ENCODE data around the gene RUNX3. TPM values are rescaled to one million over a fixed set of nuclear protein-coding genes. Genes with fewer than 3 reads are reported as not detected.
"Not testable (repeated sequence)": the region's sequence is repeated elsewhere in the genome, so short reads cannot be mapped to it uniquely, and the experiment has no call there.

Gene RUNX3
- total RNA-seq (7.9 TPM), polyA plus RNA-seq (ENCODE audit: insufficient read depth, low read depth, low replicate concordance) (0.47 TPM)
- long read RNA-seq, donor 1, result 0 reads
- long read RNA-seq, donor 2, result 0 reads
- long read RNA-seq, donor 3, partial matches to known transcripts, result 0 of 1 reads
- long read RNA-seq, donor 3, other reads (novel, unspliced or antisense), result 0 of 1 reads
- long read RNA-seq, donor 4, result 0 reads
- long read RNA-seq, donor 5, result 0 reads
- long read RNA-seq, donor 6, result 0 reads
- long read RNA-seq, donor 7, partial matches to known transcripts, result 1 of 7 reads
- long read RNA-seq, donor 7, other reads (novel, unspliced or antisense), result 5 of 7 reads
- long read RNA-seq, donor 8, result 0 reads
- long read RNA-seq, donor 9, result 0 reads
- long read RNA-seq, donor 10, result 0 reads

DNA sequence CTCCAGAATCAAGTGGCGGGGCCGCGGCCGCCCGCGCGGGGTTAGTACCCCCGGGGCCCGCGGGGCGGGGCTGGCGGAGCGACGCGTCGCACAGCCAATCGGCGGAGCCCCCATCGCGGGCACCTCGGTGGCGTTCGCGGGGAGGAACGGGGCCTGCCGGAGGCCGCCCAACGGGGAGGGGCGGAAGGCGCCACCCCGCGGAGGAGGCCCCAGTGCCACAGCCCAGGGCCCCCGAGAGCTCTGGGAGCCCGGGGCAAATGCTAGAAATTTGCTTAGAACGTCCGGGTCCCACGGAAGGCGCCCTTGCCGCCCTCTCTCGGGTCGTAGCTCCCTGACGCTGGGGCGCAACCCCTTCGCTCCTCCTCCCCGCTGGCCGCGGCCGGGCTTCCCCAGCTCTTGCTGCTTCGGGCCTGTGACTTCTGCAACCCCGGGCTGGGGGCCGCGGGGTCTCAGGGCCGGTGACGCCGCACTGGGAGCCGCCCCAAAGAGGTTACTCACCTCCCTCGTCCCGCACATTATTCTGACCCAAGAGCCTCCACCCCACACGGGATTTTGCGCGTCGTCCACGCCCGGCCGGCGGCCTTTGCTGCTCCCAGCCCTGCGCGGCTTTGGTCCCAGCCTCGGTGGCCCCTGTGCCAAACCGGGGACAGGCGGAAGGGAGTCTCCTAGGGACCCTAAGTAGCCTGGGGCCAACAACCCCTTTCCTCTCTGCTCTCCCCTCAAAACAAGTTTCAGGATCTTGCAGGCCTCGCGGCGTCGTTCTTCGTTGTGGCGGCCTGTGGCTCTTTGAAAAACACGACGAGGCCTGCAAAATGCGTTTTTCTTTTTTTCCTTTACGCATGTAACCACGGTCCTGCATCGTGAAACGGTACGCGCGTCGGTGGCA lies at the start of gene RUNX3:
RUNX3 (minus strand) TSS at position 17 of the 886 bp plus-strand sequence. CDS start 408 bp downstream, outside the sequence.
- no peaks in the 10 kb centered on the region for H3K36me3 ChIP-seq (ENCODE audit: control insufficient read depth in 2 of 3, insufficient read depth in 3 of 3, low read length in 3 of 3)
- FAIRE-seq (no peak), DNase-seq (peak in 3 of 5 donors; percentile 31 to 94 (median 32))
- H3K4me3 ChIP-seq (ENCODE audit: low read length in 3 of 3), result no peak within 1 kb of the TSS
- intact Hi-C loops (cut with DNase I), result no loop called here
- peaks cover 63% of the 10 kb centered on the region for H3K27me3 ChIP-seq (ENCODE audit: control insufficient read depth, insufficient read depth, low read length)
- no peak within 1 kb of the TSS for H3K27ac ChIP-seq (ENCODE audit: low read depth in 2 of 2, low read length in 2 of 2)
- peaks cover 0 to 6% (median 0%) of the 10 kb centered on the region in 3 donors for H3K4me1 ChIP-seq (ENCODE audit: control insufficient read depth in 2 of 3, insufficient read depth in 2 of 3, low read depth in 1 of 3, low read length in 3 of 3)
- TF ChIP-seq, protein P1, sequence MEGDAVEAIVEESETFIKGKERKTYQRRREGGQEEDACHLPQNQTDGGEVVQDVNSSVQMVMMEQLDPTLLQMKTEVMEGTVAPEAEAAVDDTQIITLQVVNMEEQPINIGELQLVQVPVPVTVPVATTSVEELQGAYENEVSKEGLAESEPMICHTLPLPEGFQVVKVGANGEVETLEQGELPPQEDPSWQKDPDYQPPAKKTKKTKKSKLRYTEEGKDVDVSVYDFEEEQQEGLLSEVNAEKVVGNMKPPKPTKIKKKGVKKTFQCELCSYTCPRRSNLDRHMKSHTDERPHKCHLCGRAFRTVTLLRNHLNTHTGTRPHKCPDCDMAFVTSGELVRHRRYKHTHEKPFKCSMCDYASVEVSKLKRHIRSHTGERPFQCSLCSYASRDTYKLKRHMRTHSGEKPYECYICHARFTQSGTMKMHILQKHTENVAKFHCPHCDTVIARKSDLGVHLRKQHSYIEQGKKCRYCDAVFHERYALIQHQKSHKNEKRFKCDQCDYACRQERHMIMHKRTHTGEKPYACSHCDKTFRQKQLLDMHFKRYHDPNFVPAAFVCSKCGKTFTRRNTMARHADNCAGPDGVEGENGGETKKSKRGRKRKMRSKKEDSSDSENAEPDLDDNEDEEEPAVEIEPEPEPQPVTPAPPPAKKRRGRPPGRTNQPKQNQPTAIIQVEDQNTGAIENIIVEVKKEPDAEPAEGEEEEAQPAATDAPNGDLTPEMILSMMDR (IDR thresholded peaks at IDR 0.05; ENCODE audit: borderline replicate concordance, extremely low read depth, insufficient read depth), result no peak
- H3K9ac ChIP-seq (ENCODE audit: low read length in 3 of 3), result no peak within 1 kb of the TSS
- no peaks in the 10 kb centered on the region for H3K9me3 ChIP-seq (ENCODE audit: control insufficient read depth in 2 of 3, insufficient read depth in 1 of 3, low read length in 3 of 3)

DNA sequence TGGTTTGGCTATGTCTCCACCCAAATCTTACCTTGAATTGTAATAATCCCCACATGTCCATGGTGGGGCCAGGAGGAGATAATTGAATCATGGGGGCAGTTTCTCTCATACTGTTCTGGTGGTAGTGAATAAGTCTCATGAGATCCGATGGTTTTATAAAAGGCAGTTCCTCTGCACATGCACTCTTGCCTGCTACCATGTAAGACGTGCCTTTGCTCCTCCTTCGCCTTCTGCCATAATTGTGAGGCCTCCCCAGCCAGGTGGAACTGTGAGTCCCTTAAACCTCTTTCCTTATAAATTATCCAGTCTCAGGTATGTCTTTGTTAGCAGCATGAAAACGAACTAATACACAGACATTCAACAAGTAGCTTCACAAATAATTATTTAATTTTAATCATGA lies 49.2 kb upstream of the RUNX3 start:
- H3K4me3 ChIP-seq (ENCODE audit: low read length in 3 of 3); intact Hi-C loops (cut with DNase I); H3K27me3 ChIP-seq (ENCODE audit: control insufficient read depth, insufficient read depth, low read length); FAIRE-seq; H3K27ac ChIP-seq (ENCODE audit: low read depth in 2 of 2, low read length in 2 of 2); H3K4me1 ChIP-seq (ENCODE audit: control insufficient read depth in 2 of 3, insufficient read depth in 2 of 3, low read depth in 1 of 3, low read length in 3 of 3); DNase-seq; H3K9ac ChIP-seq (ENCODE audit: low read length in 3 of 3); H3K36me3 ChIP-seq (ENCODE audit: control insufficient read depth in 2 of 3, insufficient read depth in 3 of 3, low read length in 3 of 3): not testable (repeated sequence)
- H3K9me3 ChIP-seq (ENCODE audit: control insufficient read depth in 2 of 3, insufficient read depth in 1 of 3, low read length in 3 of 3), result peaks cover 0 to 14% (median 7%) of the 10 kb centered on the region in 3 donors

DNA sequence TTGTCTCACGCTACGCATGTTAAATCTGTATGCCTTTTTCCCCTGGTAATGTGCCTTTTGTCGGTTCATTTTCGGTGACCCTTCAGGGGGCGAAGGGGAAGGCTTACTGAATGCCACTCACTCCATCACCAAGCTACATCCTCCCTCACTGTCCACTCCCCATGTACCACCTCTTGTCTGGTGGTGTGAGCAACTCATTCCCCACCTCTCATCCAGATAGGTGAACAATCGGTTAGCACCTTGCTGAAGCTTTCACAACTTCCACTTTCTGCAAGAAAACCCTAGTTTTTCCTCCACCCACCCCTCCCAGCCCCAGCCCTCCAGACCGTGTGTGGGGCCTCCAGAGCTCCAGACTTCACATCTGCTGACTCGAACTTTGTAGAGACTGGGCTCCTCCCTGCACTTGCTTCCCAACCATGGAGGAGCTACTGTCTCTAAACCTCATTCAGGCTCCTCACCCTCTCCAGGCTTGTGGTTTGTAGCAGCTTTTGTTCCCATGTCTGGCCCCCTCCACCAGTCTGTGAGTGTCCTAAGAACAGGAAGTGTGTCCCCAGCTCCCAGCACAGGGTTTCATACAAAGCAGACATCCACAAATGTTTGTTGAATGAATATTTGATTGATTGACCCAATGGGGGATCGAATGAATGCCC lies 48.4 kb upstream of the RUNX3 start:
- Histone ChIP-seq H3K27ac (ENCODE audit: low read depth in 2 of 2, low read length in 2 of 2) (no peak overlapping the region), H3K9me3 (ENCODE audit: control insufficient read depth in 2 of 3, insufficient read depth in 1 of 3, low read length in 3 of 3) (peaks cover 0 to 14% (median 7%) of the 10 kb centered on the region in 3 donors), H3K36me3 (ENCODE audit: control insufficient read depth in 2 of 3, insufficient read depth in 3 of 3, low read length in 3 of 3) (no peaks in the 10 kb centered on the region), H3K4me1 (ENCODE audit: control insufficient read depth in 2 of 3, insufficient read depth in 2 of 3, low read depth in 1 of 3, low read length in 3 of 3) (no peaks in the 10 kb centered on the region), H3K27me3 (ENCODE audit: control insufficient read depth, insufficient read depth, low read length) (no peaks in the 10 kb centered on the region), H3K9ac (ENCODE audit: low read length in 3 of 3) (no peak overlapping the region), H3K4me3 (ENCODE audit: low read length in 3 of 3) (no peak overlapping the region)
- intact Hi-C loops (cut with DNase I), result no loop called here
- TF ChIP-seq, protein P1 (IDR thresholded peaks at IDR 0.05; ENCODE audit: borderline replicate concordance, extremely low read depth, insufficient read depth), result no peak
- FAIRE-seq (no peak), DNase-seq (peak in 1 of 5 donors; percentile 43)
